Thyroid gland (tissue), 4 donors: Measurements from ENCODE around the gene BET1.

Source experiments
- CTCF ChIP-seq, 6 experiments: fragments of 200-600 bp in 3 of 6; fragments of 450-650 bp in 3 of 6; sonication (generic) in 3 of 6; IDR thresholded peaks; one replicate each; pipeline ENCODE4 v1.5.1; 2016 to 2019; ENCODE audit warnings: antibody characterized with exemption in 6 of 6, mild to moderate bottlenecking in 2 of 6, inconsistent platforms in 1 of 6, moderate library complexity in 1 of 6
- POLR2A ChIP-seq, 2 donors: fragments of 450-650 bp; IDR thresholded peaks; one replicate each; pipeline ENCODE4 v1.6.1; 2017; ENCODE audit warnings: antibody characterized with exemption in 2 of 2, mild to moderate bottlenecking in 2 of 2, moderate library complexity in 1 of 2

GRCh38 chr7:94028768-94029167 is 24.6 kb upstream of the BET1 start:
- TF ChIP-seq CTCF (IDR thresholded peaks at IDR 0.05) = no peak
- no peak for TF ChIP-seq POLR2A (IDR thresholded peaks at IDR 0.05)
